ENCODE results near the gene PIAS4. TPM values are rescaled to one million over a fixed set of nuclear protein-coding genes. Genes with fewer than 3 reads are reported as not detected.

Gene PIAS4
- total RNA-seq, 1 donor from 2014 or later: 26.0 TPM

GRCh38 chr19:4023600-4024398, 16.3 kb downstream of the PIAS4 start:
- peaks cover 9% of the 10 kb centered on the region for H3K36me3 Mint-ChIP-seq (ENCODE audit: low read depth, unreplicated experiment)
- peak overlapping the region; percentile 4 for H3K27ac Mint-ChIP-seq (ENCODE audit: unreplicated experiment)
- H3K4me1 ChIP-seq (ENCODE audit: insufficient read depth, low read length): no peaks in the 10 kb centered on the region
- no peaks in the 10 kb centered on the region for H3K9me3 ChIP-seq (ENCODE audit: insufficient read depth, low read depth, low read length)
- no peak overlapping the region for H3K4me3 Mint-ChIP-seq (ENCODE audit: unreplicated experiment)
- TF ChIP-seq, protein P1, sequence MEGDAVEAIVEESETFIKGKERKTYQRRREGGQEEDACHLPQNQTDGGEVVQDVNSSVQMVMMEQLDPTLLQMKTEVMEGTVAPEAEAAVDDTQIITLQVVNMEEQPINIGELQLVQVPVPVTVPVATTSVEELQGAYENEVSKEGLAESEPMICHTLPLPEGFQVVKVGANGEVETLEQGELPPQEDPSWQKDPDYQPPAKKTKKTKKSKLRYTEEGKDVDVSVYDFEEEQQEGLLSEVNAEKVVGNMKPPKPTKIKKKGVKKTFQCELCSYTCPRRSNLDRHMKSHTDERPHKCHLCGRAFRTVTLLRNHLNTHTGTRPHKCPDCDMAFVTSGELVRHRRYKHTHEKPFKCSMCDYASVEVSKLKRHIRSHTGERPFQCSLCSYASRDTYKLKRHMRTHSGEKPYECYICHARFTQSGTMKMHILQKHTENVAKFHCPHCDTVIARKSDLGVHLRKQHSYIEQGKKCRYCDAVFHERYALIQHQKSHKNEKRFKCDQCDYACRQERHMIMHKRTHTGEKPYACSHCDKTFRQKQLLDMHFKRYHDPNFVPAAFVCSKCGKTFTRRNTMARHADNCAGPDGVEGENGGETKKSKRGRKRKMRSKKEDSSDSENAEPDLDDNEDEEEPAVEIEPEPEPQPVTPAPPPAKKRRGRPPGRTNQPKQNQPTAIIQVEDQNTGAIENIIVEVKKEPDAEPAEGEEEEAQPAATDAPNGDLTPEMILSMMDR (IDR thresholded peaks at IDR 0.05; ENCODE audit: insufficient read depth, low read depth, low read length): no peak
- no peak for TF ChIP-seq EZH2 (IDR thresholded peaks at IDR 0.05; ENCODE audit: insufficient read depth, low read length)
- H3K9ac ChIP-seq (ENCODE audit: low read length): no peak overlapping the region
- FAIRE-seq: no peak
- H3K27me3 ChIP-seq (ENCODE audit: insufficient read depth, low read length): no peaks in the 10 kb centered on the region
- no peak overlapping the region for H3K4me3 ChIP-seq (ENCODE audit: insufficient read depth, low read depth, low read length)
- no peaks in the 10 kb centered on the region for H3K9me3 Mint-ChIP-seq (ENCODE audit: unreplicated experiment)
- no peak overlapping the region for H2AFZ ChIP-seq (ENCODE audit: low read depth, low read length)
- no peaks in the 10 kb centered on the region for H3K27me3 Mint-ChIP-seq (ENCODE audit: low read depth, unreplicated experiment)
- H3K27ac ChIP-seq (ENCODE audit: low read depth, low read length): no peak overlapping the region
- H3K36me3 ChIP-seq (ENCODE audit: insufficient read depth, low read length): no peaks in the 10 kb centered on the region
- H3K4me1 Mint-ChIP-seq (ENCODE audit: low read depth, unreplicated experiment): no peaks in the 10 kb centered on the region
- H3K4me2 ChIP-seq (ENCODE audit: low read length): no peak overlapping the region
- no peak for DNase-seq (ENCODE audit: low read depth)
- peaks cover 46% of the 10 kb centered on the region for H3K79me2 ChIP-seq (ENCODE audit: insufficient read depth, low read length)
- H4K20me1 ChIP-seq (ENCODE audit: insufficient read depth, low read length): peaks cover 52% of the 10 kb centered on the region

- Histone ChIP-seq H3K27me3 (ENCODE audit: insufficient read depth, low read length) (no peaks in the 10 kb centered on the region), H3K27ac (ENCODE audit: low read depth, low read length) (no peak overlapping the region), H2AFZ (ENCODE audit: low read depth, low read length) (no peak overlapping the region), H3K9me3 (ENCODE audit: insufficient read depth, low read depth, low read length) (no peaks in the 10 kb centered on the region), H3K4me2 (ENCODE audit: low read length) (no peak overlapping the region), H3K9ac (ENCODE audit: low read length) (no peak overlapping the region), H3K4me1 (ENCODE audit: insufficient read depth, low read length) (no peaks in the 10 kb centered on the region), H3K36me3 (ENCODE audit: insufficient read depth, low read length) (no peaks in the 10 kb centered on the region), H3K4me3 (ENCODE audit: insufficient read depth, low read depth, low read length) (no peak overlapping the region), H3K79me2 (ENCODE audit: insufficient read depth, low read length) (peaks cover 33% of the 10 kb centered on the region), H4K20me1 (ENCODE audit: insufficient read depth, low read length) (peaks cover 41% of the 10 kb centered on the region)
- no peak overlapping the region for H3K27ac Mint-ChIP-seq (ENCODE audit: unreplicated experiment)
- H3K9me3 Mint-ChIP-seq (ENCODE audit: unreplicated experiment): no peaks in the 10 kb centered on the region
- H3K4me1 Mint-ChIP-seq (ENCODE audit: low read depth, unreplicated experiment): no peaks in the 10 kb centered on the region
- FAIRE-seq (no peak), DNase-seq (ENCODE audit: low read depth) (no peak)
- TF ChIP-seq, protein P1 (IDR thresholded peaks at IDR 0.05; ENCODE audit: insufficient read depth, low read depth, low read length): no peak
- TF ChIP-seq EZH2 (IDR thresholded peaks at IDR 0.05; ENCODE audit: insufficient read depth, low read length): no peak
- peaks cover 11% of the 10 kb centered on the region for H3K36me3 Mint-ChIP-seq (ENCODE audit: low read depth, unreplicated experiment)
- H3K27me3 Mint-ChIP-seq (ENCODE audit: low read depth, unreplicated experiment): no peaks in the 10 kb centered on the region
- H3K4me3 Mint-ChIP-seq (ENCODE audit: unreplicated experiment): no peak overlapping the region
Observed at GRCh38 chr19:4025317-4025716, 17.8 kb downstream of the PIAS4 start.

GRCh38 chr19:4027146-4027545, 19.6 kb downstream of the PIAS4 start:
- H3K4me2 ChIP-seq (ENCODE audit: low read length): no peak overlapping the region
- no peak overlapping the region for H2AFZ ChIP-seq (ENCODE audit: low read depth, low read length)
- H3K9ac ChIP-seq (ENCODE audit: low read length): no peak overlapping the region
- H3K4me3 Mint-ChIP-seq (ENCODE audit: unreplicated experiment): no peak overlapping the region
- no peaks in the 10 kb centered on the region for H3K27me3 Mint-ChIP-seq (ENCODE audit: low read depth, unreplicated experiment)
- peaks cover 23% of the 10 kb centered on the region for H4K20me1 ChIP-seq (ENCODE audit: insufficient read depth, low read length)
- H3K36me3 Mint-ChIP-seq (ENCODE audit: low read depth, unreplicated experiment): peaks cover 8% of the 10 kb centered on the region
- H3K27ac Mint-ChIP-seq (ENCODE audit: unreplicated experiment): no peak overlapping the region
- no peaks in the 10 kb centered on the region for H3K9me3 ChIP-seq (ENCODE audit: insufficient read depth, low read depth, low read length)
- no peaks in the 10 kb centered on the region for H3K9me3 Mint-ChIP-seq (ENCODE audit: unreplicated experiment)
- no peak for DNase-seq (ENCODE audit: low read depth)
- no peak for FAIRE-seq
- no peaks in the 10 kb centered on the region for H3K4me1 ChIP-seq (ENCODE audit: insufficient read depth, low read length)
- no peaks in the 10 kb centered on the region for H3K36me3 ChIP-seq (ENCODE audit: insufficient read depth, low read length)
- H3K27ac ChIP-seq (ENCODE audit: low read depth, low read length): no peak overlapping the region
- no peaks in the 10 kb centered on the region for H3K27me3 ChIP-seq (ENCODE audit: insufficient read depth, low read length)
- H3K4me1 Mint-ChIP-seq (ENCODE audit: low read depth, unreplicated experiment): no peaks in the 10 kb centered on the region
- H3K4me3 ChIP-seq (ENCODE audit: insufficient read depth, low read depth, low read length): no peak overlapping the region
- TF ChIP-seq, protein P1 (IDR thresholded peaks at IDR 0.05; ENCODE audit: insufficient read depth, low read depth, low read length): no peak
- peaks cover 17% of the 10 kb centered on the region for H3K79me2 ChIP-seq (ENCODE audit: insufficient read depth, low read length)

All from astrocyte (in vitro differentiated cells and primary cell).